MM.1S (cell line): ENCODE measurements around the gene ATP8B3.

Experiments used
- DNase-seq: peaks from one replicate; pipeline ENCODE4 v3.0.0-alpha.2; 2015
- H2AFZ ChIP-seq: fragments of 300-600 bp; sonication (generic); 2 replicates; pipeline ENCODE4 v1.6.0; 2016; ENCODE audit warnings: antibody characterized with exemption, low read length
- H3F3A ChIP-seq: fragments of 300-600 bp; sonication (generic); 2 replicates; pipeline ENCODE4 v1.6.1; 2016; ENCODE audit warnings: mild to moderate bottlenecking, antibody characterized with exemption, low read length, moderate library complexity, mixed read lengths; ENCODE audit not compliant: insufficient read depth
- H3K27ac ChIP-seq: fragments of 300-600 bp; sonication (generic); 2 replicates; pipeline ENCODE4 v1.5.1; 2016; ENCODE audit warnings: mild to moderate bottlenecking, low read length
- H3K27me3 ChIP-seq: fragments of 300-600 bp; sonication (generic); replicated peaks from 2 replicates; pipeline ENCODE4 v1.6.0; 2016; ENCODE audit warnings: low read length; ENCODE audit not compliant: insufficient read depth
- H3K36me3 ChIP-seq: fragments of 300-600 bp; sonication (generic); replicated peaks from 2 replicates; pipeline ENCODE4 v1.6.1; 2016; ENCODE audit warnings: mild to moderate bottlenecking, low read length, mixed read lengths; ENCODE audit not compliant: insufficient read depth
- H3K4me1 ChIP-seq: fragments of 300-600 bp; sonication (generic); 2 replicates; pipeline ENCODE4 v1.6.1; 2016; ENCODE audit warnings: low read length, mixed read lengths
- H3K4me2 ChIP-seq: fragments of 300-600 bp; sonication (generic); 2 replicates; pipeline ENCODE4 v1.6.0; 2016; ENCODE audit warnings: low read depth, low read length
- H3K4me3 ChIP-seq: fragments of 300-600 bp; sonication (generic); 2 replicates; pipeline ENCODE4 v1.5.1; 2016; ENCODE audit warnings: low read length, mixed read lengths
- H3K79me2 ChIP-seq: fragments of 300-600 bp; sonication (generic); 2 replicates; pipeline ENCODE4 v1.6.1; 2016; ENCODE audit warnings: mixed run types, low read length, mixed read lengths
- H3K9ac ChIP-seq: fragments of 300-600 bp; sonication (generic); 2 replicates; pipeline ENCODE4 v1.6.1; 2016; ENCODE audit warnings: low read length, mixed read lengths
- H3K9me2 ChIP-seq: fragments of 300-600 bp; sonication (generic); replicated peaks from 2 replicates; pipeline ENCODE4 v1.6.1; 2016; ENCODE audit warnings: mild to moderate bottlenecking, low read length, mixed read lengths; ENCODE audit not compliant: insufficient read depth
- H3K9me3 ChIP-seq: fragments of 300-600 bp; sonication (generic); replicated peaks from 2 replicates; pipeline ENCODE4 v1.6.1; 2016; ENCODE audit warnings: mild to moderate bottlenecking, low read length, mixed read lengths; ENCODE audit not compliant: insufficient read depth
- H4K20me1 ChIP-seq: fragments of 300-600 bp; sonication (generic); 2 replicates; pipeline ENCODE4 v1.6.1; 2016; ENCODE audit warnings: mild to moderate bottlenecking, low read length, moderate library complexity, mixed read lengths; ENCODE audit not compliant: insufficient read depth
- CTCF ChIP-seq: fragments of 300-600 bp; sonication (generic); IDR thresholded peaks from 2 replicates; pipeline ENCODE4 v1.5.1; 2016; ENCODE audit warnings: antibody characterized with exemption, low read length, mixed read lengths
- EZH2 ChIP-seq: fragments of 300-600 bp; sonication (generic); optimal IDR thresholded peaks from 2 replicates; pipeline ENCODE3; 2017; ENCODE audit warnings: low read depth, mild to moderate bottlenecking, antibody characterized with exemption, low read length, mixed read lengths
- EZH2phosphoT487 ChIP-seq: fragments of 300-600 bp; sonication (generic); IDR thresholded peaks from 2 replicates; pipeline ENCODE4 v1.6.1; 2018; ENCODE audit warnings: antibody characterized with exemption, low read length

Gene ATP8B3

GRCh38 chr19:1749373-1750342 is 62.4 kb downstream of the ATP8B3 start:
- H3F3A ChIP-seq: no peaks in the 10 kb centered on the region
- H2AFZ ChIP-seq: no peak overlapping the region
- no peaks in the 10 kb centered on the region for H3K36me3 ChIP-seq
- H3K4me3 ChIP-seq: no peak overlapping the region
- H3K27ac ChIP-seq: no peak overlapping the region
- peaks cover 82% of the 10 kb centered on the region for H3K27me3 ChIP-seq
- H3K4me2 ChIP-seq: peak overlapping the region; percentile 12; the same call in 1 of the 2 replicates
- H4K20me1 ChIP-seq: no peaks in the 10 kb centered on the region
- H3K9me3 ChIP-seq: no peaks in the 10 kb centered on the region
- no peaks in the 10 kb centered on the region for H3K79me2 ChIP-seq
- DNase-seq: no peak
- H3K4me1 ChIP-seq: no peaks in the 10 kb centered on the region
- no peaks in the 10 kb centered on the region for H3K9me2 ChIP-seq
- TF ChIP-seq EZH2phosphoT487: peak; percentile 78; the same call in 1 of the 2 replicates
- TF ChIP-seq EZH2: no peak
- no peak for TF ChIP-seq CTCF
- no peak overlapping the region for H3K9ac ChIP-seq

- DNase-seq: no peak
These were observed 63.2 kb downstream of the ATP8B3 start for GRCh38 chr19:1748873-1749341.

DNA sequence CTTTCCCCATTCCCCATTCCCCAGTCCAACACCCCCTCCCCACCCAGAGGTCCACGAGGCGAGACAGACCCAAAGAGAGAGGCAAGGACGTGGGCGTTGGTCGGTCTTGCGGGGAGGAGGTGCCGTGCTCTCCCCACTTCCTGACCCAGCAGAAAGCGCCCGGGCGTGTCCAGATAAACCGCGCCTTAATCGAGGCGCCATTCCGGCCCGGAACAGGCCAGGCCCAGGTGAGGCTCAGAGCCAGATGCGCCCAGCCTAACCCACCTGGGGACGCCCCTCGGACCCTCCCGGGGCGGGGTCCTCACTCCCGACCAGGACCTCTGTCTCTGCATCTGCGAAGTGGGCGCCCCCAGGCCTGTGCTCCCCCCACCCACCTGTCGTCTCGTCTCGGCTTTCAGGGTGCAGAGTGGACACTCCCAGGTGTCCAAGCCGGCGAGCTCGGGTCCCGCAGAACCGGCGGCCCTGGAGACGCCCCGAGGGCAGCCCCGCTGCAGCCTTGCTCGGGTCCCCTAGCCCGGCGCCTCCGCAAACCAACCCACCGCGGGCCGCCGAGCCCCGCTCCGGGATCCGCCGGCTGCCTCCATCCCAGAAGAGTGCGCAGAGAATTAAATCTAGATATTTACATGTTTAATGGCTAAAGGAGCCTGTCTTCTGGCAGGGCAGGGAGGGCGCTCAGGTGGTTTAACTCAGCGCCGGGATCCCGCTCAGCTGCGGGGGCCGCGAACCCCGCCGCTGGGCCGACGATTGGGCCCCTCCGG is 63.8 kb downstream of the ATP8B3 start:
- Histone ChIP-seq H3K79me2 (no peaks in the 10 kb centered on the region), H3K4me1 (no peaks in the 10 kb centered on the region), H3K4me2 (no peak overlapping the region), H3K27me3 (peaks cover 90% of the 10 kb centered on the region), H3F3A (no peaks in the 10 kb centered on the region), H3K27ac (no peak overlapping the region), H3K36me3 (no peaks in the 10 kb centered on the region), H3K9me2 (no peaks in the 10 kb centered on the region), H3K4me3 (no peak overlapping the region), H4K20me1 (no peaks in the 10 kb centered on the region), H3K9ac (no peak overlapping the region), H3K9me3 (no peaks in the 10 kb centered on the region), H2AFZ (no peak overlapping the region)
- DNase-seq: no peak
- TF ChIP-seq EZH2phosphoT487 (no peak), EZH2 (no peak)

More at GRCh38 chr19:1748873-1749341, 63.2 kb downstream of the ATP8B3 start:
- Histone ChIP-seq H3F3A (no peaks in the 10 kb centered on the region), H4K20me1 (no peaks in the 10 kb centered on the region), H3K9me2 (no peaks in the 10 kb centered on the region), H3K9ac (no peak overlapping the region), H3K27me3 (peaks cover 86% of the 10 kb centered on the region), H3K27ac (no peak overlapping the region), H3K4me3 (no peak overlapping the region), H3K9me3 (no peaks in the 10 kb centered on the region), H3K79me2 (no peaks in the 10 kb centered on the region), H3K4me2 (no peak overlapping the region), H3K36me3 (no peaks in the 10 kb centered on the region), H3K4me1 (no peaks in the 10 kb centered on the region), H2AFZ (no peak overlapping the region)
- TF ChIP-seq EZH2phosphoT487: no peak
